ENCODE results near the gene P2RY6. TPM values are rescaled to one million over a fixed set of nuclear protein-coding genes. Genes with fewer than 3 reads are reported as not detected.

Gene P2RY6
- total and polyA plus RNA-seq, 2 of the 4 experiments (the other 2 are of a cell fraction): 0.44 TPM; not detected in 1

GRCh38 chr11:73324116-73324515, 52.0 kb downstream of the P2RY6 start:
- POLR2A ChIA-PET (ENCODE audit: unreplicated experiment): interaction anchor here (0.5 kb wide), 1 partner anchor 12 kb away, joined by 3 read pairs; no protein-coding TSS in a partner anchor
- dilution Hi-C loops (cut with HindIII; ENCODE audit: low sequenced_read_pairs, unreplicated experiment): no loop called here
- BruUV-seq (replicated peaks): no TSS peak

More at GRCh38 chr11:73324116-73324515, 52.0 kb downstream of the P2RY6 start:
- Histone ChIP-seq H2BK120ac (ENCODE audit: low read depth, low read length) (peak overlapping the region; percentile 91), H3K4me1 (ENCODE audit: control insufficient read depth, insufficient read depth, low read length) (peaks cover 74% of the 10 kb centered on the region), H2BK5ac (ENCODE audit: low read depth, low read length, poor library complexity, severe bottlenecking) (peak overlapping the region; percentile 74), H3K18ac (ENCODE audit: low read depth, low read length) (peak overlapping the region; percentile 80), H3K56ac (ENCODE audit: extremely low read depth, insufficient read depth, low read length) (peak overlapping the region; percentile 76), H2AK5ac (ENCODE audit: low read depth, low read length) (peak overlapping the region; percentile 100), H4K20me1 (ENCODE audit: insufficient read depth, low read length) (peaks cover 62% of the 10 kb centered on the region), H2AK9ac (replicated peaks; ENCODE audit: low read depth, low read length, poor library complexity) (peak overlapping the region; percentile 66), H3K36me3 (ENCODE audit: control insufficient read depth, insufficient read depth, low read length) (peaks cover 16% of the 10 kb centered on the region), H4K8ac (ENCODE audit: low read depth in 2 of 2, low read length in 2 of 2) (peak overlapping the region; percentile 90 to 95), H3K9me3 (ENCODE audit: control insufficient read depth, insufficient read depth, low read length) (no peaks in the 10 kb centered on the region), H3K27ac (ENCODE audit: insufficient read depth, low read length) (peak overlapping the region; percentile 98), H4K91ac (ENCODE audit: insufficient read depth, low read depth, low read length) (peak overlapping the region; percentile 97), H3K4ac (ENCODE audit: low read depth, low read length) (peak overlapping the region; percentile 98), H2BK20ac (ENCODE audit: low read depth, low read length) (peak overlapping the region; percentile 94), H3K79me1 (ENCODE audit: low read depth in 1 of 2, low read length in 2 of 2) (peaks cover 33 to 92% of the 10 kb centered on the region in 2 experiments; a peak in 3 of 4 replicates), H3K14ac (replicated peaks; ENCODE audit: low read depth, low read length) (peak overlapping the region; percentile 92), H3K27me3 (ENCODE audit: control insufficient read depth, insufficient read depth, low read length) (no peaks in the 10 kb centered on the region), H3K9me1 (ENCODE audit: insufficient read depth, low read length) (peaks cover 38% of the 10 kb centered on the region), H3K4me3 (ENCODE audit: insufficient read depth, low read depth, low read length) (no peak overlapping the region), H3K23ac (ENCODE audit: low read depth, low read length) (peak overlapping the region; percentile 97), H2AFZ (replicated peaks; ENCODE audit: low read length, poor library complexity) (peak overlapping the region; percentile 25), H4K5ac (ENCODE audit: low read depth, low read length) (peak overlapping the region; percentile 62), H3K4me2 (ENCODE audit: low read depth, low read length) (peak overlapping the region; percentile 56; the same call in 1 of the 2 replicates), H3K9ac (ENCODE audit: low read depth, low read length) (peak overlapping the region; percentile 54), H2BK15ac (ENCODE audit: low read depth, low read length) (peak overlapping the region; percentile 98; the same call in 2 of the 3 replicates)
- no CpG with 5 or more reads among the region's 9 CpGs for WGBS, 2 experiments (ENCODE audit: extremely low coverage in 2 of 2, insufficient read length in 1 of 2)
- intact Hi-C loops (cut with micrococcal nuclease): no loop called here
- no peak for DNase-seq
- no peak for ATAC-seq (ENCODE audit: low read depth)
- no peak for TF ChIP-seq USF2 (IDR thresholded peaks at IDR 0.05; ENCODE audit: low read depth, low read length)
- TF ChIP-seq RAD21 (IDR thresholded peaks at IDR 0.05; ENCODE audit: low read length): no peak
- no peak for TF ChIP-seq MAZ (IDR thresholded peaks at IDR 0.05; ENCODE audit: borderline replicate concordance, low read depth, low read length)
- TF ChIP-seq FOS (IDR thresholded peaks at IDR 0.05; ENCODE audit: low read depth, low read length): no peak
- TF ChIP-seq RFX5 (IDR thresholded peaks at IDR 0.05; ENCODE audit: low read depth, low read length): no peak
- TF ChIP-seq SMC3 (IDR thresholded peaks at IDR 0.05; ENCODE audit: low read depth, low read length): no peak
- no peak for TF ChIP-seq MAFK (IDR thresholded peaks at IDR 0.05; ENCODE audit: low read depth, low read length)
- TF ChIP-seq ELK1 (IDR thresholded peaks at IDR 0.05; ENCODE audit: borderline replicate concordance, low read depth, low read length): no peak
- TF ChIP-seq MXI1 (IDR thresholded peaks at IDR 0.05; ENCODE audit: borderline replicate concordance, low read depth, low read length): no peak
- TF ChIP-seq RCOR1 (IDR thresholded peaks at IDR 0.05; ENCODE audit: insufficient replicate concordance, low read length): no peak
- TF ChIP-seq CTCF (conservative IDR thresholded peaks at IDR 0.05; ENCODE audit: low read depth, low read length): no peak
- in situ Hi-C loops (cut with MboI; ENCODE audit: low sequenced_read_pairs): no loop called here
- CTCF ChIA-PET: no interaction called here

Data from IMR-90 (cell line).